Epithelial cell of esophagus (primary cell): ENCODE data around the gene LCORL.
"Not testable (repeated sequence)": the region's sequence is repeated elsewhere in the genome, so short reads cannot be mapped to it uniquely, and the experiment has no call there.

ENCODE experiments used
- DNase-seq: peaks from one replicate; pipeline ENCODE4 v3.0.0; 2010; ENCODE audit warnings: low read depth
- H3K4me3 ChIP-seq: 2 replicates; pipeline ENCODE4 v1.5.1; 2011; ENCODE audit warnings: mild to moderate bottlenecking, low read length, control low read depth
- CTCF ChIP-seq: IDR thresholded peaks from 2 replicates; pipeline ENCODE4 v1.5.1; 2011; ENCODE audit warnings: low read depth, mild to moderate bottlenecking, low read length, control low read depth, inconsistent platforms; ENCODE audit not compliant: insufficient read depth; ENCODE audit errors: missing control alignments

Gene LCORL

DNA sequence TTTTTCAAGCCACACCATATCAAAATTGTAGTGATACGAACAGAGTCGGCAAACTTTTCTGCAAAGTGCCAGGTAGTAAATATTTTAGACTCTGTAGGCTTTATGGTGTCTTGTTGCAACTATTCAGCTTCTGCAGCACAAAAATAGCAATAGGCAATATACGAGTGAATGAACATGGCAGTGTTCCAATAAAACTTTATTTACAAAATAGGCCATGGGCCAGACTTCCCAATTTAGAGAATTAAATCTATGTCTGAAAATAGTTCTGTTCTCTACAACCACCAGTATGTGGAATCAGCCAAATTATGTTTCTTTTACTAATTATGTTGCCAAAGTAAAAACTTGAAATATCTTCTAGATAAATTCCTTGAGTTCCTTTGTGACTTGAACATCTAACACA, 154.3 kb downstream of the LCORL start:
- no peak overlapping the region for H3K4me3 ChIP-seq
- DNase-seq = no peak
- no peak for TF ChIP-seq CTCF

- no peak for DNase-seq
- TF ChIP-seq CTCF = no peak
- no peak overlapping the region for H3K4me3 ChIP-seq
Observed at GRCh38 chr4:17866810-17867209, 154.7 kb downstream of the LCORL start.

- TF ChIP-seq CTCF = no peak
- peak; percentile 27 for DNase-seq
- H3K4me3 ChIP-seq = no peak overlapping the region
Observed at GRCh38 chr4:17865866-17866363, 155.6 kb downstream of the LCORL start.

- not testable (repeated sequence) for DNase-seq, H3K4me3 ChIP-seq
Observed at GRCh38 chr4:17861906-17862305, 159.6 kb downstream of the LCORL start.

GRCh38 chr4:17859793-17860406, 161.7 kb downstream of the LCORL start:
- no peak overlapping the region for H3K4me3 ChIP-seq
- DNase-seq = no peak
- no peak for TF ChIP-seq CTCF

- no peak for DNase-seq
- no peak overlapping the region for H3K4me3 ChIP-seq
- TF ChIP-seq CTCF = no peak
Observed at GRCh38 chr4:17854036-17854435, 167.5 kb downstream of the LCORL start.

DNA sequence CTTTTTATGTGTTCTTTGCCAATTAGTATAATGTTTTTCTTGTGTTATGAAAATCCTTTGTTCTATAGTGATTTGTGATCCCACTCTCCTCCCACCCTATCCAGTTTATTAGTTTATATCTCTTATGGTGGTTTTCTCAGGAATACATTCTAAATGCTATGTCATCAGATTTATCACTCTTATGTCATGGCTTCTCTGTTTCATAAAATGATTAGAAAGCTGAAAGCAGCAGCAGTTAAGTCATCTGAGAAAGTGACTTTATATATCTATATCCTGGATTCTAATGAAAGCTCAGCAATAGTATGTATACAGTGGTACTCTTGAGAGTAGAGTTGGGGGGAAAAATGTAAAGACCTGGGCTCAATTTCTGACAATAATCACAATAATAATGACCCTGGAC, 169.6 kb downstream of the LCORL start:
- no peak for TF ChIP-seq CTCF
- H3K4me3 ChIP-seq = no peak overlapping the region
- DNase-seq = no peak

- not testable (repeated sequence) for DNase-seq
Observed at GRCh38 chr4:17850295-17850694, 171.3 kb downstream of the LCORL start.

More at GRCh38 chr4:17850295-17850694, 171.3 kb downstream of the LCORL start:
- H3K4me3 ChIP-seq = not testable (repeated sequence)
